GM18867 (cell line): ENCODE measurements around the gene SPRED2.
A peak's percentile ranks its signal among the peaks of the same experiment; 100 is the strongest.

ENCODE experiments used
- ATAC-seq: cut with Tn5 transposase; IDR thresholded peaks from one replicate; pipeline ENCODE4 v1.9.1; 2021; ENCODE audit warnings: mild to moderate bottlenecking, moderate library complexity; ENCODE audit not compliant: unreplicated experiment

Gene SPRED2

DNA sequence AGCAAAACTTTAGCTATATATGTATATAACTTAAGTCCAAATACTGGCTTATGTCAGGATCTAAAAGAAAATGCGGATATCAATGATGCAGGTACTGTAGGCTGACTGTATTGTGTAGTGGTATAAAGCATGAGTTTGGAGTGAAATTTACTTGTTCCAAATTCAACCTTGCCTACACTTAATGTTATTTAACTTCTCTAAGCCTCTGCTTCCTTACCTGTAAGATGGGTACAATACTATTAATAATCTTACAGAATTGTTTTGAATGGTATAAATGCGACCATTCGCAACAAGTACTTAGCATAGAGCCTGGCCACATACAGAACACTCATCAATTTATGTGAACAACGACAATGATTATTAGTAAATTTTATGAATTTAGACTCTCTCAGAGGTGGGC is 62.4 kb downstream of the SPRED2 start:
- no peak for ATAC-seq

DNA sequence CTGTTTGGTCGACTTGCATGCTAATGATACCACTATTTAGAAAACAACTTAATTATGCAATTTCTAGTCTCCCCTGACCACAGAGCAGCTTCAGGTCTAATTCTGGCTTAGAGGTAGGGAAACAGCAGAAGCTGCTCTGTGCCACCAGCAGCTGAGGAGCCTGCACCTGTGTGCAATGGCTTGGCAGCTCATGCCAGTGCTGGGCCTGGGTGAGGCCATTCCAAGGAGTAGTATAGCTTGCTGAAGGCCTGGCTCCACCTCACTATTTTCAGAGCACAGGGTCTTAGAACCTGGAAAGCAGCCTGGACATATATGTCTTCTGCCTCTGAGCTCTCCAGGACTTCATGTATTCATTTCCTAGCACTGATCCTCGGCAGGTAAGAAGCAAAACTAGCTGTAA is 62.8 kb downstream of the SPRED2 start:
- ATAC-seq: no peak

GRCh38 chr2:65368468-65368867 is 63.9 kb downstream of the SPRED2 start:
- ATAC-seq: no peak

GRCh38 chr2:65367524-65367923 is 64.9 kb downstream of the SPRED2 start:
- no peak for ATAC-seq

GRCh38 chr2:65366595-65367125 is 65.7 kb downstream of the SPRED2 start:
- peak; percentile 64 for ATAC-seq

DNA sequence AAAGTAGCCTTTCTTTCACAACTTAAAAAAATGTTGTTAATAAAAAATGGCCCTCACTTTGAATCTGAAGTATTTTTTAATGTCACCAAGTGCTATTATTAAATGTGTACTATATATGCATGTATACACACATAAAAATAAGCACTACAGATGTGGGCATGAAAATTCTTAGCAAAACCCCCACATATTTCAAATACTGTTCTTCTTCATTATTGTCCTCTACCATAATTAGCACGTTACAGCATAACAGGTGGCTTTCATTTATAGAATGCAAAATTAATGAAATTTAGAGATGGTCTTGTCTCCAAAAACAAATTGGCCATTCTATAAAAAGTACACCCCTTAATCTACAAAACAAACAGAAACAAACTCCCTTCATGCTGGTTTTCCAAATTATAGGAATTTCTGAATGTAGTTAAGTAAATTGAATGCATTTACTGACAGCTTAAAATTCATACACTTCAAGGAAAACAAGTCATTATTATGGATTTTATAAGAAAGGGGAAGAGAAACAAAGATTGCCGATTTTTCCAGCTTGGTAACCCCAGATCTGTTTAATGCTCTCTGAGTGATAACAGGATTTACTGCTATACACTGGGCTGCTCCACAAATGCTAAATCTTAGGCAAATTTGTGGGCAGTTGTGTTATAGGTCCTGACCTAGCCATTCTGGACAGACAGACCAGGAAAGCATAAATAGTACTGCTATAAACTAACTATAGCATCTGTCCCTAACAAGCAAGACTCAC is 67.2 kb downstream of the SPRED2 start:
- ATAC-seq: no peak

DNA sequence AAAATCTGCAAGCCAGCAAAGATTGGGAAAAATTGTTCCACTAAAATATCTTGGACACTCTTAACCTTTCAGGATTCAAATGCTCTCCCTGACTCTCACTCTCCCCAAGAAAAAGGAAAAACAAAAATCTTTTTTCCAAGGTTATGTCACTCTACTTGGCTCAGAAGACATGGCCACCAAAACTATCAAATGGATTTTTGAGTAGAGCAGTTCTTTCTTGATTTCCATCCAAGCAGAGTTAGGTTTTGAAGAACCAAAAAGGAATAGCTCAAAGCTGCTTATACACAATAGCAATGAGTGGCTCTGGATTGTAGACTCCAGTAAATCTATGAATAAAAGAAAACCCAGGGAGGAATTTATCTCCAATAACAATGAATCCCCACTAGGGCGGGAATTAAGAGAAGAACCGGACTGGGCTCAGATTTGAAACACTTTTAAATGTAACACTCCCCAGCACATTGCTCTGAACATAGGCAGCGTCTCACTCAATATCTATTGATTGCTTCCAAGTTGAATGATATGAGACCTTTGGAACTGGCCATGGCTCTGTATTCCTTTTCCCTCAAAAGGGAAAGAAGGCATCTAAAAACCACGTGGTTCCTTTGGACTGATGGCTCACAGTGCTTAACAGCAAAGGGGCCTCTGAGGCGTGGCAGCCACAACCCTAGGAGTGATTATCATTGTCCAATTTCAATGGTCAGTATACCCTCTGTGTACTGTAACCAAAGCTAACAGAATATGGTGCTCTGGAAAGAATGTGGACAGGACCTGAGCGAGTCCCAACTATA is 68.3 kb downstream of the SPRED2 start:
- ATAC-seq: no peak

DNA sequence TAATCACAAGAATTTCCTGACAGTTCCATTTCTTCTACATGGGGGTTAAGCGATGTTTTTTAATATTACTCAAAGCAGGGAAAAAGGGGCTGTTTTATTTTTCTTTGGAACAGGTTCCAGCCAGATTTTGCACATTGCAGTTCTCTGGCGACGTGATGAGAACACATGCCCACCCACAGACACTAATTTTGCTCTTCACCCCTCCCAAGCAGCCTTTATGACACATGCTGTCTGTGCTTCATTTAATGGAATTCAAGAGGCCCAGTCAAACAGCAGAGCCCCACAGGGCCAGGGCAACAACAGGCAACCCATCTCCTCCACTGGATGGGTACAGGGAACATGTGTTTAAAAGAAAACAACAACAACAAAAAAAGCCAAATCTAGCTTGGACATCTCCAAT is 70.8 kb downstream of the SPRED2 start:
- no peak for ATAC-seq

DNA sequence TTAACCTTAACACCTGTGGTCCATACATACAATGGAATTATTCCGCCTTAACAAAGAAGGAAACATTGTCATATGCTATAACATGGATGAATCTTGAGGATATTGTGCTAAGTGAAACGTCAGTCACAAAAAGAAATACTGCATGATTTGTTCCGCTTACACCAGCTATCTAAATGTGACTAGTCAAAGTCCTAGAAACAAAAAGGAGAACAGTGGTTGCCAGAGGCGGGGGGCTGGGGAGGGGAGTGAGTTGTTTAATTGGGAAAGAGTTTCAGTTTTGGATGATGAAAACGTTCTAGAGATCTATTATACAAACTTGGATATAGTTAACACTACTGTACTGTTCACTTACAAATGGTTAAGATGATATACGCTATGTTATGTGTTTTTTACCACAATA is 72.0 kb downstream of the SPRED2 start:
- no peak for ATAC-seq

DNA sequence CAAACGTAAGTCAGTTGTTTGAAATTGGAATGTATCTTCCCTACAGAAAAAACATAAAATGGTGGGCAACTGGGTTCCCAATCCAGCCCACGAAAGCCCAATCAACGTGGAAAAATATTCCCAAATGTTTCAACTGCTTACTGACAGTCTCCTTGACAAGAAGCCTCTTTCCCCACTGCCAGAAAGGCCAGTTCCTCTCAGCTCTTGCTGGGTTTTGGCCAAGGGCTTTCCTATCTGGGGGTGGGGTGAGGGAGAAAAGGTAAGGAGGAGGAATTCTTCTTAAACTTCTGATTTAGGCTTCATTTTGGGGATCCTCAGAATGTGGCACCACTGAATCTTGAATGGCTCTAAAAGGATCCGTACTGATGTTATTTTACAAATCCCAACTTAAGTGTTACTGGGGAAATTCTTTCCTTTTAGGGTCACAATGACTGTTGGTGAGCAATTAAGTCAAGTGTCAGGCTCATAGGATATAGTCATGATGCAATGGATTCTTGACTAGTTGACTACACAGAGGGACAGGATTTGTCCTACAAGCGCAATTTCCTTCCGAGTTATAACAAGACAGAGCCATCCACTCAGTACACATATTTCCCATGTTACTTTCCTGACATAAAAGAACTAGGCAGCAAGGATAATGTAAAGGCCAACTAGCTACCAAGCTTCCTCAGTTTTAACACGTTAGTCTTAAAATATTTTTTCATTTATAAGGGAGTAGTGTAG is 73.6 kb downstream of the SPRED2 start:
- no peak for ATAC-seq

DNA sequence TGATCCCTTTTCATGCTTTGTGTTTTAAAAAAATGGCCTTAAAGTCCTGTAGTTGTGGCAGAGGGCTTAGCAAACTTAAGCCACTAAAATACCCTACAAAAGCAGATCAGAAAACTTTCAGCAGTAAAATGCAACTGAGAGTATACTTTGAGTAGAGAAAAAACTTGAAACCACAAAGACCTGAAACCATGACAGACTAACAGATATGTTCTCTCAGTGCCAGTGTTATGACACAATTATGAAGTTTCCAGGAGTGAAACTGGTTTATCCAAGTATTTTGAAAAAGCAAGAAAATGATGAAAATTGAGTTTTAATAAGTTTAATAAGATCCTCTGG is 74.5 kb downstream of the SPRED2 start:
- peak; percentile 93 for ATAC-seq

DNA sequence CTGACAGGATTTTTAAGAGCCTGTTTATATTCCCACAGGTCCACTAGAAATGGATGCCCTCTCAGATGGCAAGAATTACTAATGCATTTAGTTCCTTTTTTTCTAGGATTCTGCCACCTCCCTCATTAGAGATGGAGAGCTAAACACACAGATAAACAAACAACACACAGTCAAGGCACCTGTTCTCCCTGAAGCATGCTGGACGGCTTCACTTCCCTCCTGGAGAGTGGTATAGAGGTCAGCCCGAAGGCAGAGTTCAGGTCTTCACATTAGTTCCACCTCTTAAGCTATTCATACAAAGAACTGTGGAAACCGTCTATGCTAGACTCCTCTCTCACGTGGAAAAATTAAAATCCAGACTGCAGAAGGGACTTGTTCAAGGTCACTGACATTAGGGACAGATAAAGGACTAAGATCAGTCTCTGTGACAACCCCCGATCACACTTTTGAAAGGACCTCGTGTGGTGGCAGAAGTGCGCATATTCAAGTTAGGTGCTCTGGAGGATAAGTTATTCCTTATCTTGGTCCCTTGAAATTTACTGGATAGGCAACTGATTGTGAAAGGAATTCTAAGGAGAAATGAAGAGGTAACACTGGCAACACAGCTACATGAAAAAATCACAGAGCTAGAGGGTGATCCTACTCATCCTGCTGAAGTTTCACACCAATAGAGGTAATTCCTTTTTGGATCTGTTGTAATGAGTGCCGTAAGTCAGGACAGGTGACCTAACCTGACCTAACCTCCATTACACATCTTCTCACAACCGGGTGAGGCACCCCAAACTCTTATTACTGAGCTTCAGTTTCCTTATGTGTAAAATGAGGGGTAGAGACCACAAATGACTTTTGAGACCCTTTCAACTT is 75.1 kb downstream of the SPRED2 start:
- peak; percentile 48 for ATAC-seq

- ATAC-seq: no peak
Observed at GRCh38 chr2:65355186-65355831, 77.1 kb downstream of the SPRED2 start.

DNA sequence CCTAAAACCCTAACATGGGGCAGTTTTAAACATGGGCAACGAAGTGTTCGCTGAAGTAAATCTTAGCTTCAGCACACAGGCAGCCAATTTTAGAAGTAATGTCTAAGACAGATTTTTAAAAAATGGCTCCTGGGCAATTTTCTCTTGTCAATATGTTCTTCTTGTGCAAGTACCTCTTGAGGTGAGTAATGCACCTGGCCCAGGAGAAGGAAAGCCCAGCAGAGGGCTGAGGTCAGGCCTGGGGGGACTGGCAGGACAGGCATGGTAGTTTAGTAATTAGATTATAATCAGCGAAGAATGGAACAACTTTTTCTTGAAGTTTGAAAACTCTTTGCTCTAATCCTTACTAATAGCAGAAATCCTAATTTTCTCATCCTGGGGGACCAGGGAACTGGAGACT is 77.6 kb downstream of the SPRED2 start:
- no peak for ATAC-seq

GRCh38 chr2:65353927-65354326 is 78.5 kb downstream of the SPRED2 start:
- no peak for ATAC-seq

GRCh38 chr2:65353046-65353445 is 79.4 kb downstream of the SPRED2 start:
- no peak for ATAC-seq

DNA sequence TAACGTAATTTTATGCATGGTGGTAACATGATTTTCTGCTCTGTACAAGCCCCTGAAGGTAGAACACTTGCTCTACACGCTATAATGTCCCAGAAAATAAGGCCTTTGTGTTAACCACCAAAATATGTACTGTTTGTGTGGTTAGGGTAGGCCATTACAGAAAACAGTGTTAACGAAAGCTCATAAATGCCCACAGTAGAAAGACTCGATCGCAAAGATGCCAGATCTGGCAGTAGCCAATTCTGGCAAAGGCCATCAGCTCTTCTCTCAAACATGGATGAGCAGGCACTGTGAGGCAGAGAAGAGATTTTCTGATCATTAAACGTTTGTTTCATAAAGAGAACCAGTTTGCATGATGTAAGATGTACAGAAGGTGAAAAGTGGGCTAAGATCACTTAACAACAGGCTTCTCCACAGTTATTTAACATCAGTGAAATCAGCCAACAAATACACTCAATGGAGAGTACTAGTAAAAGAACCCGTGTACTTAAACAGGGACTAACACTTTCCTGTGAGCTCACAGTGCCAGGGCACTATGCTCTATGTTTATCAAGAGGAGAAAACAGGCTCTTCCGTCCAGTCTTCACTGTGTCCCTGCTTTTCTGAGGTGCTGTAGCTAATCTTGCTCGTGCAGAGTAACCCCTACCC is 80.3 kb downstream of the SPRED2 start:
- no peak for ATAC-seq

- ATAC-seq: no peak
Observed at GRCh38 chr2:65351234-65351947, 81.0 kb downstream of the SPRED2 start.

DNA sequence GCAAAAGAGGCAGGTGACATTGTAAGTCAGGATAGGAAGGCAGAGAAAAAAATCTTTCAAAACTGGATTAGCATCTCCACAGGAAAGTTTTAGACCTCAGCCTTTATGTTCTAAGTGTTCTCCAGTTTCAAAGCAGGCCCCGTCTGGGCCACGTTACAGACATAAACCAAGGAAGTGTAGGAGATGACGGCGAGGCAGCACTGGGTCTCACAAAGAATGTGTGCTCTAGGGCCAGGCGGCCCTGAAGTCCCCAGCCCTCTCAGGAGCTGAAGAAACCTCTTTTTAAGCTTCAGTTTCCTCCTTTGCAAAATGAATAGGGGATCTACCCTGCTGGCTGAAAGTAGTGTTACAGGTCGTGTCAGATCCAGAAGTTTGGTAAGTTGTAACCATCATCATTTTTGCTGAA is 81.7 kb downstream of the SPRED2 start:
- ATAC-seq: peak; percentile 67
